Activated CD4-positive, CD25-positive, alpha-beta regulatory T cell treated with anti-CD3 and anti-CD28 coated beads, Interleukin-2, amount 50 U/mL, for 72 hours (primary cell): ENCODE results near the gene NECTIN1.

Source experiments
- DNase-seq: peaks from one replicate; pipeline ENCODE4 v3.0.0; 2021

NECTIN1 gene, protein sequence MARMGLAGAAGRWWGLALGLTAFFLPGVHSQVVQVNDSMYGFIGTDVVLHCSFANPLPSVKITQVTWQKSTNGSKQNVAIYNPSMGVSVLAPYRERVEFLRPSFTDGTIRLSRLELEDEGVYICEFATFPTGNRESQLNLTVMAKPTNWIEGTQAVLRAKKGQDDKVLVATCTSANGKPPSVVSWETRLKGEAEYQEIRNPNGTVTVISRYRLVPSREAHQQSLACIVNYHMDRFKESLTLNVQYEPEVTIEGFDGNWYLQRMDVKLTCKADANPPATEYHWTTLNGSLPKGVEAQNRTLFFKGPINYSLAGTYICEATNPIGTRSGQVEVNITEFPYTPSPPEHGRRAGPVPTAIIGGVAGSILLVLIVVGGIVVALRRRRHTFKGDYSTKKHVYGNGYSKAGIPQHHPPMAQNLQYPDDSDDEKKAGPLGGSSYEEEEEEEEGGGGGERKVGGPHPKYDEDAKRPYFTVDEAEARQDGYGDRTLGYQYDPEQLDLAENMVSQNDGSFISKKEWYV

DNA sequence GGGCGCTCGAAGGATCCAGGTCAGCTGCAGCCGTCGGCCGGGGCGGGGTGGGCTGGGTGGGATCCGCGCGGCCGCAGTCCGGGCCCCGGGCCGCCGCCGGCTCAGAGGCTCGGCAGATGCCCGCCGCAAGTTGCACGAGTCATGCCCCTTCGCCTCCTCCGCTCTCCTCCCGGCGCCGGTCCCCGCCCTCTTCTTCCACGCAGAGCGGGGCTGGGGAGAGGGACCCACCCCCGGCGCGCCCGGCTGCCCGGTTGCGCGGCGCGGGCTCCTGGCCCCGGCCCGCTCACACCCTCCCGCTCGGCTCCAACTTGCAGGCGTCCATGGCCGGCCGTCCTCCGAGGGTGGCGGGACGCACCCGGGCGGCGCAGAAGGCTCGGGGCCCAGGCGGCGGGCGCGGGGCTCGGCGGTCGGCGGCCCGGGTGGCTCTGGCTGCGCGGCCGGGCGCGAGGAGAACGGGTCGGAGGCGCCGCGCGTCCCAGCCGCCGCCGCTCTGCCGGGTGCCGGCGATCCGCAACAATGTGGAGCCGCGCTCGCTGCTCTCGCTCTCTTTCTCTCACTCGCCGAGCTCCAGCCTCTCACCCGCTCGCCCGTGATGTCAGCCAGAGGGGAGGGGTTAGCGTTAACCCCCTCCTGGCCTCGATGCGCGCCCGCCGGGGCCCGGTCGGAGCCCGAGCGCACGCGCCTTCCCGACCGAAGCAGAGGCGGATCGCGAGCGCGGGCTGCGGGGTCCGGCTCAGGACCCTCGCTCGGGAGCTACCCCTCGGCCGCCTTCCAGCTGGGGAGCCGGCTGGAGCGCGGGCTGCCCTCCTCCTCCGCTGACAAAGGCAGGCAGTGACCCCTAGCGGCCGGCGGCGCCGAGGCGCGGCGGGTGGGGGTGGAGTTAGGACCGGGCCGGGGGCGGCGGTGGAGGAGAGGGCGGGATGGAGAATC lies at the start of gene NECTIN1:
Gene NECTIN1, minus strand, starts transcription at position 550 of the 930 bp plus-strand sequence. CDS start 647 bp downstream, outside the sequence.
- DNase-seq = peak; percentile 88

DNA sequence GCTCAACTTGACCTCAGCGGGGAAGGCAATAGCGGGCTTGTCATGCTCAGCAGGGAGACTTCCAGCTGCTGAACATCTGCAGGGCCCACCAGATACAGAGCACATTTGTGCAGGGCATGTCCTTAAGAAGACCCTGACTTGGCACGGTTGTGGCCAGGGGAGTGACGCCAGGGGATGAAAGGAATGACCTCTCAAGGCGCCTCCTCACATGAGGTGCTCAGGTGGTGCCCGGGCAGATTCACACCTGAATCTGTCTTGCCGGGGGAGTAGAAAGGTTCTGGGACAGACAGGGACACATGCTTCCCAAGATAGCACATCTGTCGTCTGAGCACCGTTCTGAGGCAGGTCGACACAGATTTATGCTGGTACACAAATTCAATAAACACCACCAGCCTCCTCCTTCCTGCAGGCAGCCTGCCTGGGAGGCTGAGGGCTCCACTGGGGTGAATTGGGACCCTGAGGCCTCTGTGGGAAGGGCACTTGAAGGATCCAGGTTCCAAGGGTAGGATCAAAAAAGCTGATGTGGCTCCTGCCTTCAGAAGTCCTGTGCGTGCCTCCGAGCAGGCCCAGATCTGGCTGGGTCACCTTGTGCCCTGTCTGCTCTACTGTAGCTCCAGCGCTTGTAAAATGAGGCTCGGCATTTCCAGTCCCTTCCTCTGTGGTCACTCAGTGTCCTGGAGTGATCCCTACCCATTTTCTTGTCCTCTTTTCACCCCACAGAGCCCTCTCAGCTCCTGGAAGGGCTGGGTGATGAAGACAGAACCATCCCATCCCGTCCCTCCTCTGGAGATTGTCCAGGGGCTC lies 49.6 kb upstream of the NECTIN1 start:
- no peak for DNase-seq

DNA sequence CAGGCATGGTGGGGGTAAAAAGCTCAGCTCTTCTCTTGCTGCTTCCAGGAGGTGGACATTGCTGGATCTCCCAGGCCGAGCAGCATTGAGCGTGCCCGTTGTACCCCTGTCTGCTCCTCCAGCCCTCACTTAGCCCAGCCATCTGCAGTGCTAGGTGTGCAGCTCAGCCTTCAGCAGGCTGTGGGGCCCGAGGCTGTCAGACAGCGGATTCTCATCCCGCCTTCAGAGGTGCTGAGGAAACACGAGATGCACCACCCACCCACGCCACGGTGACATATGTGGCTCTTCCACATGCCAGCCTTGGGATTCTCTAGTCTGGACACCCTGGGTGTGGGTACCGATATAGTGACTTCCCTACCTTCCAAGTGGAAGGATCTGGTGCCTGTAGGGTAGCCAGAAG lies 48.9 kb upstream of the NECTIN1 start:
- DNase-seq = no peak

DNA sequence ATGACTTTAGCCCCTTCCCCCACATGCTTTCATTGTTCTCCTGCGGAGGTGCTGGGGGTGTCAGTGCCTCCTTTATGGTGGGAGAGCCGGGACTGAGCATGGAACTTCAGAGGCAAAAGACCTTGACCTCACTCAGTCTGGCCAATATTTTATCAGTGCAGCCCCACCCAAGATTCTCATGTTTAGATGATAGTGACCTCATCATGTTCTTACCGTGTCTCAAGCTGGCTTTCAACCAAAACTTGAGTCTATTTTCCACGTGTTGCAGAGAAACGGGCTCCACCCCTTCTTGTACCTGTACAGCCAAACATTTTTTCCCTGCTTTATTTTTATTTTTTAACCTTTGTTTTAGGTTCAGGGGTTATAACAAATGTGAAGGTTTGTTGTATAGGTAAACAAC lies 47.7 kb upstream of the NECTIN1 start:
- DNase-seq = no peak

DNA sequence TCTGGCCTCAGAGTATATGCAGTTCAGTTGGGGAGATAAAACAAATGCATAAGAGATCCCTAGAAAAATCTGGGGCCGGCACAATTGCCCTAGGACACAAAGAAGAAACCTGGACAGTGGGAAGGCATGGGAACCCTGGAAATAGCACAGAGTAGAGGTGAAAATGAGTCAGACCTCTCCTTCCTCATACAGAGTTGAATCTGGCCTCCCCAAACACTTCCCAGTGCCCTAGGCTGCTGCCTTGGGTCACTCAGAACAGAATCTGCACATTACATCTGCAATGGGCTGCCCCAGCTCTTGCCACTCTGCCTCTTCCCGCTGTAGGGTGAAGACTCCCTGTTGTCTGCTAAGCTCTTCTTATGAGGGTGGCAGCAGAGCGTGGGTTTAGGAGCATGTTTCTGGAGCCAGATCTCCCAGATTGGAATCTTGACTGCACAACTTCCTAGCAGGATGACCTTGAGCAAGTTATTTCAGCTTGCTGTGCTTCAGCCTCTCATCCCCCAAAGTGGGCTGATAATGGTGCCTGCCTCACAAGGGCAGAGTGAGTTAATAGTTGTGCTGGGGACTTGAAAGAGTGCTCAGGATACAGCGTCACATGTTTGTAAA lies 47.1 kb upstream of the NECTIN1 start:
- no peak for DNase-seq

DNA sequence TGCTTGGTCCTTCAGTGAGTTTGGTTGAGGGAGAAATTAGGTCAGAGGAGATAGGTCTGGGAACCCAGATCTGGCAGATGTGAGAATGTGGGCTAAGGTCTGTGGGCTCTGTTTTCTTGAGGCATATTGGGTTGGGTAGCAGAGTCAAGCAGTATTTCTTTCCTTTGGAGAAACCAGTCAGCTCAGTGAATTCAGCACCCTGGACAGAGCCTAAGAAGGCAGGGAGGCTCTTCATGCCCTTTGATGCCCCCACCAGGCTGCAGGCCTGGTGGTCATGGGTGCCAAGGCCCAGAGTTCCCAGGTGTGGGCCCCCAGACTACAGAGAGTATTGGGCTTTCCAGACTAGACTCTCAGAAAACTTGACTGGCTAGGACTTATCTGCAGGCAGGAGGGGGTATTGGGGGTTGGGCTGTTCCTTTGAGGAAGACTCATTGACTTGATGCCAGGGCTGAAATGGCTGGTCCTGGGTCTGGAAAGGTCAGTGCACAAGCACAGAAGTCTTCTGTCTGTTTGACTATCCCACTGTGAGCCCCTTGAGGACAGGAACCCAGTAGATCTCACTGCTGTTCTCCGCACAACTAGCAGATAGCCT lies 45.3 kb upstream of the NECTIN1 start:
- no peak for DNase-seq

DNA sequence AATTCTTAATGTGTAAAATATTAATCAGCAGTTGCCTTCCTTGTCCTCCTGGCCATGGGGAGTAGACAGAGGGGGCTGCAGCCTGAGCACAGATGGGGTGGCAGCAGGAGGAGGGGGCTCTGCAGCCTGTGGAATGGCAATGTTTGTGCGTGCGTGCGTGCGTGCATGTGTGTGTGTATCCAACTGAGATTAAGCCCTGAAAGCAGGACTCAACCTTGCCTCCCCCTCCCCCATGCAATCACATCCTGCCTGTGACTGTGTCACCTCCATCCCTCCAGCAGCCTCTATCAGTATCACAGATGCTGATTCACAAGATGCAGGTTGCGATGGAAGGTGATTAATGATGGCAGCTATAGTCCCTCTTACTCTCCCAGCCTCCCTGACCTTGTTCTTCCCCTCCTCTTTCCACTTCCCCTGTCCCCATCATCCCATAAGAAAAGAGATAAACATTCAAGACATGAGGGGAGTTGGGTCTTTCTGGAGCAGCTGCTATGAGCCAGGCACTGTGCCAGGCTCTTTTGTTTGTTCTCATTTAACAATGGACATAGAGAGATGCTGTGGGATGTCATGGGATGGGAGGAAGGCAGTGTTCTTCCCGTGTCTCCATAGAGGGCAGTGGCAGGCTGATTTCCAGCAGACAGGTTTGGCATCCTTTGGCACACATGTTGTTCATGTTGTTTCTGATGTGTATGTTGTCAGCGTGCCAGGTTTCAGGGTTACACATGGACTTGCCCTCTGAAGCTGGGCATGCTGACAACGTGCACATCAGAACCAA lies 43.8 kb upstream of the NECTIN1 start:
- no peak for DNase-seq

DNA sequence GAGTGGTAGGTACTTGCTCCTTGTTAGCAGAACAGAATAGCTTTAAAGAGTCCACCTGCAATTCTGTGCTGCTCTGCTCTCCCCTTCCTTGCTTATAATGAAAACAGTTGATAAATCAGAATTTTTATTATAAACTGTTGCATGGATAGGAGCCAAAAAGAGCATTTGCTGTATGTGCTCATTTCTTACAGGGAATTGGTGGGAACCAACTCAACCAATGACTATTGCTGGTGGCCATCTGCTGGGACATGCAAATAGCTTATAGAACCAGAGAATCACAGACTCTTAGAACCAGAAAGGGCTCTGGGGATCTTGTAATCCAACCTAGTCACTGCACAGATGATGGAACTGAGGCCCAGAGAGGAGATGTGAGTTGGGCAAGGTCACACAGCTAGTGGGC lies 43.1 kb upstream of the NECTIN1 start:
- no peak for DNase-seq

DNA sequence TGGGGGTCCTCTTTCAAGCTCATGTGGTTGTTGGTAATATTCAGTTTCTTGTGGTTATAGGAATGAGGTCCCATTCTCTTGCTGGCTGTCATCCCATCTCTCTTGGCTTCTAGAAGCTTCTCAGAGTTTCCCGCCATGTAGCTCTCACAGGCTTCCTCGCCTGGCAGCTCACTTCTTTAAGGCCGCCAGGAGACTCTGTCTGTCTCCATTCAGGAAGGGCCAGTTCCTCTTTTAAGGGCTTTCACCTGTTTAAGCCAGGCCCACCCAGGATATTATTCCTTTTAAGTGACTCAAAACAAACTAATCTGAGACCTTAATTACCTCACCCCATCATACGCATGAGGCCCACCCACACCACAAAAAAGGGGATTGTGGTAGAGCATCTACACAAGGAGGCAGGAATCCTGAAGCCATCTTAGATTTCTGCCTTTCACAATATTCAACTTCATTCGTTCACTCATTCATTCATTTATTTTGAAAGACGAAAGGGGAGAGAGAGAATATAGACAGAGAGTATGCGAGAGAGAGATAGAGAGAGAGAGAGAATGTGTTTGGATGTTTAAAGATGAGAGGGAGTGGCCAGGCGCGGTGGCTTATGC lies 42.3 kb upstream of the NECTIN1 start:
- DNase-seq = no peak

DNA sequence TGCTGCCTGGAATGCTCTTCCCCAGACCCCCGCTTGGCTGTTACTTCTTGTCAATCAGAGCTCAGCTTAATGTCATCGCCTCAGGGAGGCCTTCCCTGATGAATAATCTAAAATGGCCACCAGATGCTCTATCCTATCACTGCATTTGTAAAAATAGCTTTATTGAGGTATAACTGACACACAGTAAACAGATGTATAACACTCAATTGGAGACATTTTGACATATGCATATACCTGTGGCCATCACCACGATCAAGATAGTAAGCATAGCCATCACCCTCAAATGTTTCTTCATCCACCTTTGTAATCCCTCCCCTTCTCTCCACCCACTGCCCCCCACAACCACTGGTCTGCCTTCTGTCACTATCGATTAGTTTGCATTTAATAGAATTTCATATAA lies 36.6 kb upstream of the NECTIN1 start:
- no peak for DNase-seq

DNA sequence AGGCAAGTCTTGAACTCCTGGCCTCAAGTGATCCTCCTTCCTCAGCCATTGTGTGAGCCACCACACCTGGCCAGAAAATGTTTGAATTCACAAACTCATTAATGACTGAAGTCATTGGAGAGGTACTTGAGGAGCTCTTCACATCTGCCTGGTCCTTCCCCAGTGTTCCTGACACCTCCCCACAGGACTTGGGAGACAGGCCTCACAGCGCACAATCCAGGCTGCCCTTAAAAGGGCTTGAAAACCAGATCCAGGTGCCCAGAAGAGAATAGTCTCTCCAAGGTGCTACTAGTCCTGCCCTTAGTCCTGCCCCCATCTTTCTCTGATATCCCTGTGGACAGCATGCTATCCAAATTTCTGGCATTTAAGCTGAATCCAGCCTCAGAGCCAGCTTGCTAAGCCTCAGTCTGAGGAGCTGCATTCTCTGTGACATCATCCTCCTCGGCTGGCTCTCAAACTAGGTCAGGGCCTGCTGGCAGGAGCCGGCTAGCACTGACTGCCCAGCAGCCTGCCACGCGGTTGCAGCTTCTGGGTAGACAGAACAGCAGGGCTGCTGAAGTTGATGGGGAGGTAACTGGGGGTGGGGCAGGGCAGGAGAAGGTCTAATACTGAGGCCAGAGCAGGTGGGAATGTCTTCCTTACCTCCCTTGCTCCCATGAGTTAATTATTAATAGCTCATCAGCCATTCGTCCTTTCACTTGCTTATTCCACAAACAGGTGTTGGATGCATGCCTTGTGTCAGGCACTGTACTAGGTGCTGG lies 35.3 kb upstream of the NECTIN1 start:
- no peak for DNase-seq

DNA sequence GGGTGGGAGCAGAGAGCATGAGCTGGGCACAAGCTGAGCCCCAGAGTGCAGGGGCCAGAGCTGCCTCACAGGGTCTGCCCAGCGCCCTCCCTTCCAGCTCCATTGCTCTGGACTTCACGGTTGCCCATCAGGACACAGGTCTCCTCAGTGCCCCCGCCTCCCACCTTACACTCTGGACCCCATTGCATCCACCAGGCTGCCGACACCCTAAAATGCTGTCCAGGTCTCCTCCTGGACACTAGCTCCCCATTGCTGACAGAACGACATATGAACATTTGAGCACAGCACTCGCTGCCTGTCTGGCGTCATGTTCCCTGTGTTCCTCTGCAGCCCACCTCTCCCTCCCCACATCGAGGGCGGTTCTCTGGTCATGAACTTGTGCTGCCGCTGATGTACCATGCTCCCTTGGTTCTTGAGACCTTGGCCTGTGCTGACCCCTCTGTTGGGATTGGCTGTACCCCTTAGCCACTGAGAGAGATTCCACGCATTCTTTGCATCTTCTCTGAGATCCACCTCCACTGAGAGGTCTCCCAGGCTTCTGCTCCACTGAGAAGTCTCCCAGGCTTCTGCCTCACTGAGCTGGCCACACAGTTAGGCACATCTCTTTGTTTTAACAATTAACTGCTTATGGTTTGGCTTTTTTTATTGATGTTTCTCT lies 34.2 kb upstream of the NECTIN1 start:
- no peak for DNase-seq

DNA sequence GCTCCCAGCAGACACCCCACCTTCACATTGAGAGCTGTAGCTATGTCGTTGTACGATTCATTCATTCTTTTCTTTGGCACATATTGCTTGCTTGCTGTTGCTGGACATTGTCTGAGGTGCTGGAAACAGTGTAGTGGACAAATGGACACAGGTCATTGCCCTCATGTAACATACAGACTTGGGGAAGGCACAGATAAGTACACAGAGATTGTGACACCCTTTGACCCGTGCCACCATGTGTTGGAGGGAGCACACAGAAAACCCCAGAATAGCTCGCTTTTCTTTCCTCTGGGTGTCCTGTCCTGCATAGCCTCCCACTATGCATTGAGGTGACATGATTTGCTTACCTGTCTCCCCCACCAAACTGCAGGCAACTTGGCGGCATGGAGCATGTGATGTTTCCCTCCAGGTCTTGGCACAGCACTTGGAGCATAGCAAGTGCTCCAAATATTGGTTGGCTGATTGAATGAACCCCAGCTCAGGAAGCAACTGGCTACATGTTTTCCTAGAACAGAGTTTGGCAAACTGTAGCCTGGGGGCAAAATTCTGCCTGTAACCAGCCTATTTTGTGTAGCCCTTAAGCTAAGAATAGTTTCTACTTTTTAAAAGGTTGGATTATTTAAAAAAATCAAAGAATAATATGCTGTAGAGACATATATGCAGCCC lies 30.9 kb upstream of the NECTIN1 start:
- DNase-seq = no peak

DNA sequence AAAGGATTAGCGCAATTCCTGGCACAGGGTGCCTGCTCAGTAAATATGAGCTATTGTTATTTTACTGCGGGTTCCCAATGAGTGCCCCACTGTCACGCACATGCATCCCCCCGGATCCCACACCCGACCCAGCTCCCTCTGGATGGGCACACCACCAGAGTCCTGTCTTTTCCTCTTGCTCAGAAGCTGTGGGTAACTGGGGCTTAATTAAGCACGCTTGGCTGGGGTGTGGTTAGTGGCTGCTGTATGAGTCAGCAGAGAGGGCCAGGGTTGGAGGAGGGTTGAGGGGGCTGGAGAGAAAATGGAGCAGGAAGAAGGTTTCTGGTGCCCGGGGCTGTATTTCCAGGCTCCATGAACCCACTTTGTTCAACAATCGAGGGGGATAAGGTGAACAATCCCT lies 30.3 kb upstream of the NECTIN1 start:
- no peak for DNase-seq

DNA sequence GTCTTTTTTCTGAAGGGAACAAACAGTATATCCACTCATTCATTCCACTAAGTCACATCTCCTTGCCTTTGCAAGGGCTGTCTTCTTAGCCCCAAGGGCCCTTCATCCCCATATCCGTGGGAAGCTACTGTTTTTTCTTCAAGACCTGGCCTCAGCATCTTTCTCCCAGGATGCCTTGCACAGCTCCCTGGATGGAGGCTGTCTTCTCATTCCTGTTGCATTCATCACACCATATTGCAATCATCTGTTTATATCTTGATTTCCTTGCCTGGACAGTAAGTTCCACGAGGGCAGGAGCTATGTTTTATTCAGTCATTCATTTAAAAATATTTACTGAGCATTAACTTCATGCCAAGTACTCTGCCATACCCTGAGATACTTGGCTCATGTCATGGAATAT lies 29.3 kb upstream of the NECTIN1 start:
- DNase-seq = no peak

DNA sequence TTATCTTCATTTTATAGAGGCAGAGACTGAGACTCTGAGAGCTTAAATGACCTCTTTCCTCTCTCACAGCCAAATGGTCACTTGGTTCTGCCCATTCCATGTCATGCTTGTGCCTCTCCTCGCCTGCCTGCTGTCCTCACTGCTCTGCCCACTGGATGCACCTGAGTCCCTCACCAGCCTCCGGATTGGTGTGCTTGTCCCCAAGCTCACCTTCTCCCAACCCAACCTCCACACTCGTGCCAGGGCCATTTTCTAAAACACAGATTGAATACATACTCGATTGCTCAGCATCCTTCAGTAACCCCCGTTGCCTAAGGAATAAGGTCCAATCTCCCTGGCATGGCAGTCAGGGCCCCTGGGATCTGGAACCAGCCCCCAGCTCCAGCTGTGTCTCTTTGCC lies 28.4 kb upstream of the NECTIN1 start:
- DNase-seq = no peak

DNA sequence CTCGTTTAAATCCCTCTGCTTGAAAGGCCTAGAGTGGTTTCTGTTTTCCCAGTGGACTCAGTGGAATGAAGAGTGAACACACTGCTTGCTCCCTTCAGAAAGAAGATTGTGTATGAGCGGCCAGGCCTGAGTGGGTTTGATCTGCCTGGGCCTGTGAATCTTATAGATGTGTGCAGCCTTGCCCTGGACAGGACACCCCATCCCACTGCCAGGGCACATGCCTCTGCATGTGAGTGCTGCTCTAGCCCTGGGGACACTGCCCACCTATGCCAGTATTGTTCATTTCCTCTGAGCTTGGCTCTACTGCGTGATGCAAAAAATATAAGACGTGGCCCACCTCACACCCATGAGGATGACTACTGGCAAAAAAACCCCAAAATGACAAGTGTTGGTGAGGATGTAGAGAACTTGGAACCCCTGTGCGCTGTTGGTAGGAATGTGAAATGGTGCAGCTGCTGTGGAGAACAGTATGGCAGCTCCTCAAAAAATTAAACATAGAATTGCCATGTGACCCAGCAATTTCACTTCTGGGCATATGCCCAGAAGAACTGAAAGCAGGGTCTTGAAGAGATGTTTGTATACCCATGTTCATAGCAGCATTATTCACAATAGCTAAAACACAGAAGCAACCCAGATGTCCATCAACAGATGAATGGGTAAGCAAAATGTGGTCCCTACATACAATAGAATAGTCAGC lies 27.3 kb upstream of the NECTIN1 start:
- DNase-seq = no peak
